A673 (cell line): ENCODE data around the gene RPL31.

Experiments used
- CTCF ChIP-seq: fragments of 300-800, 200-600 bp; sonication (generic); conservative IDR thresholded peaks from 2 replicates; pipeline ENCODE4 v1.5.1; 2017; ENCODE audit warnings: low read depth, mild to moderate bottlenecking, antibody characterized with exemption, low read length, moderate library complexity, mixed read lengths
- EZH2 ChIP-seq: fragments of 200-600 bp; sonication (generic); IDR thresholded peaks from 2 replicates; pipeline ENCODE4 v1.6.1; 2017; ENCODE audit warnings: borderline replicate concordance, low read depth, mild to moderate bottlenecking, mixed read lengths, antibody characterized with exemption, low read length; ENCODE audit not compliant: poor library complexity, severe bottlenecking

GRCh38 chr2:100997509-100998234 is 4.4 kb upstream of the RPL31 start:
- TF ChIP-seq CTCF = no peak
- TF ChIP-seq EZH2 = no peak
